Mucosa of descending colon (tissue), 3 donors: Measurements from ENCODE around the gene CGN. TPM values are rescaled to one million over a fixed set of nuclear protein-coding genes. Genes with fewer than 3 reads are reported as not detected.

Experiments
- ATAC-seq: fragments of 200-7000 bp; cut with Tn5 transposase; one replicate; pipeline ENCODE4 v1.9.1; 2020; ENCODE audit warnings: mild to moderate bottlenecking, moderate library complexity
- DNase-seq, 3 donors: peaks; one replicate each; pipeline ENCODE4 v3.0.0-alpha.2; 2020
- H3K36me3 ChIP-seq: fragments of 200-600 bp; one replicate; pipeline ENCODE4 v1.8.0; 2021; ENCODE audit warnings: low read depth, mild to moderate bottlenecking
- H3K4me1 ChIP-seq: fragments of 200-600 bp; one replicate; pipeline ENCODE4 v1.8.0; 2021; ENCODE audit warnings: low read depth, mild to moderate bottlenecking
- H3K4me3 ChIP-seq: fragments of 200-600 bp; one replicate; pipeline ENCODE4 v1.8.0; 2021; ENCODE audit warnings: mild to moderate bottlenecking
- H3K9me3 ChIP-seq: fragments of 200-600 bp; one replicate; pipeline ENCODE4 v1.8.0; 2021; ENCODE audit warnings: mild to moderate bottlenecking
- CTCF ChIP-seq: fragments of 200-600 bp; IDR thresholded peaks from one replicate; pipeline ENCODE4 v1.8.0; 2022; ENCODE audit warnings: antibody characterized with exemption, mild to moderate bottlenecking
- intact Hi-C, 2 donors: fragments of 100-400 bp; cut with DNase I in 1 of 2; cut with micrococcal nuclease in 1 of 2; formaldehyde crosslinking; loops; one replicate each; pipeline versions ENCODE4 v1.11.0 to v1.11.1; 2022; cut with DNase I, micrococcal nuclease
- total RNA-seq, 3 donors: library from RNA; stranded (reverse); fragmentation: NEBNext Ultra II Directional in 2 of 3; extraction: Animal tissue kit (Norgen Biotek cat#: 25700) in 2 of 3; gene quantifications; one replicate each; pipeline versions ENCODE4 v1.2.1 to v1.2.4, GENCODE V29; 2021 to 2023
- donor health status: DM: no; HTN: no; CAD: no; lungs with moderate emphysema.
- donor health status: DM: no; HTN: no; CAD: no.
- donor health status: DM: no; HTN: yes; CAD: no.

The CGN gene
- total RNA-seq, 3 donors from 2014 or later: 125 to 247 (median 187) TPM

- no peaks in the 10 kb centered on the region for H3K4me1 ChIP-seq
- no peaks in the 10 kb centered on the region for H3K9me3 ChIP-seq
- H3K4me3 ChIP-seq: no peak overlapping the region
- ATAC-seq (no peak), DNase-seq (no peak)
- intact Hi-C loops: no loop called here
- TF ChIP-seq CTCF: no peak
- no peaks in the 10 kb centered on the region for H3K36me3 ChIP-seq
These were observed 13.5 kb downstream of the CGN start for GRCh38 chr1:151524736-151525135.

DNA sequence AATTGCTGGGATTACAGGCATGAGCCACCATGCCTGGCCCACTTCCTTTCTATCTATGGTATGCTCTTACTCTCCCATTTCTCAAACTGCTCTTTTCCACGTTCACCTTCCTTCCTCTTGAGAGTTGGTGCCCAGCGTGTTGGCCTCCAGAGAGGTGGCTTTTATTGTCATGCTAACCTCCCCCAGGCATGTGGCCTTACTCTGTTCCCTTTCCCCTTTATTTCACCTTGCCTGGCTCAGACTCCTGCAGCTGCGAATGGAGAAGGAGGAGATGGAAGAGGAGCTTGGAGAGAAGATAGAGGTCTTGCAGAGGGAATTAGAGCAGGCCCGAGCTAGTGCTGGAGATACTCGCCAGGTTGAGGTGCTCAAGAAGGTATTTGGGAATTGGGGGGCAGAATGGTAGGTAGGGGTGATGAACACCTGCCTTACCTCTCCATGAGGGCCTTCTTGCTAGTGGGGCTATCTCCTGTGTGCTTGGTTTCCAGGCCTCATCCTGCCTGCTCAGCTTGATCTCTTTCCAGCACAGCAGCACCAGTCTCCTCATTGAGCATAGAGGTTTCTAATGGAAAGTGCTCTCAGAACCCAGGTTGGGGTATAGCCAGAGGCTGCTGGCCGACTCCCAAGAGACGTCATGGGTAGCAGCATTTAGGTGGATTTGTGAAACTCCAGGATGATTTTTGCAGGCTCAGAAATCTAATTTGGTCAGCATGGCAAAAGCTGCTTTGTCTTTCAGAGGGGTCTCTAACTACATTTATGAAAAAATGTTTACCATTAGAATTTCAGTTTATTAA, 15.7 kb downstream of the CGN start:
- intact Hi-C loops: no loop called here
- Histone ChIP-seq H3K4me3 (no peak overlapping the region), H3K9me3 (no peaks in the 10 kb centered on the region), H3K4me1 (no peaks in the 10 kb centered on the region), H3K36me3 (no peaks in the 10 kb centered on the region)
- no peak for ATAC-seq
- no peak for TF ChIP-seq CTCF
- no peak for DNase-seq

- Histone ChIP-seq H3K36me3 (no peaks in the 10 kb centered on the region), H3K4me1 (no peaks in the 10 kb centered on the region), H3K9me3 (no peaks in the 10 kb centered on the region), H3K4me3 (no peak overlapping the region)
- ATAC-seq (no peak), DNase-seq (no peak)
- intact Hi-C loops: no loop called here
- no peak for TF ChIP-seq CTCF
These were observed 18.1 kb downstream of the CGN start for GRCh38 chr1:151529211-151529702.

DNA sequence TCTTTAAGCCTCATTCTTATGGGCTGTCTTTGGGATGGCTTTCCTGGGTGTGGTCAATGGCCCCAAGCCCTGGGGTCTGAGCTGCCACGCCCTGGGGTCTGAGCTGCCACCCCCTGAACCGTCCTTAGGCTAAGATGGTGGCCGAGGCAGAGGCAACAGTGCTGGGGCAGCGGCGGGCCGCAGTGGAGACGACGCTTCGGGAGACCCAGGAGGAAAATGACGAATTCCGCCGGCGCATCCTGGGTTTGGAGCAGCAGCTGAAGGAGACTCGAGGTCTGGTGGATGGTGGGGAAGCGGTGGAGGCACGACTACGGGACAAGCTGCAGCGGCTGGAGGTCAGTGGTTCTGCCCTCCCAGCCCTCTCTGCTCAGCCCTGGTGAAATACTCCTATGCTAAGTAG, 18.6 kb downstream of the CGN start:
- TF ChIP-seq CTCF: no peak
- no peak for ATAC-seq
- intact Hi-C loops: loop anchor here in 1 of 2 donors (10.0 kb wide), 1 partner anchor 205 kb away; no protein-coding TSS in a partner anchor
- no peak for DNase-seq
- Histone ChIP-seq H3K4me3 (no peak overlapping the region), H3K9me3 (no peaks in the 10 kb centered on the region), H3K36me3 (no peaks in the 10 kb centered on the region), H3K4me1 (no peaks in the 10 kb centered on the region)

DNA sequence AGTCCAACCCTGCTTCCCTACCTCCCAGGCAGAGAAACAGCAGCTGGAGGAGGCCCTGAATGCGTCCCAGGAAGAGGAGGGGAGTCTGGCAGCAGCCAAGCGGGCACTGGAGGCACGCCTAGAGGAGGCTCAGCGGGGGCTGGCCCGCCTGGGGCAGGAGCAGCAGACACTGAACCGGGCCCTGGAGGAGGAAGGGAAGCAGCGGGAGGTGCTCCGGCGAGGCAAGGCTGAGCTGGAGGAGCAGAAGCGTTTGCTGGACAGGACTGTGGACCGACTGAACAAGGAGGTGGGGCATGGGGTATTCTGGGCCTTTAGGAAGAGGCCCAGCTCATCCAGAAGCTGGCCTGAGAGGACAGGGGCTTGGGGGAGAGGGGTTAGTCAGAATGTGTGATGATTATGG, 19.3 kb downstream of the CGN start:
- H3K36me3 ChIP-seq: no peaks in the 10 kb centered on the region
- H3K4me3 ChIP-seq: no peak overlapping the region
- no peak for DNase-seq
- no peaks in the 10 kb centered on the region for H3K9me3 ChIP-seq
- ATAC-seq: no peak
- no peaks in the 10 kb centered on the region for H3K4me1 ChIP-seq
- no peak for TF ChIP-seq CTCF
- intact Hi-C loops: loop anchor here in 1 of 2 donors (10.0 kb wide), 1 partner anchor 204 kb away; no protein-coding TSS in a partner anchor
